ENCODE data around the gene INPP4A.

Gene INPP4A

DNA sequence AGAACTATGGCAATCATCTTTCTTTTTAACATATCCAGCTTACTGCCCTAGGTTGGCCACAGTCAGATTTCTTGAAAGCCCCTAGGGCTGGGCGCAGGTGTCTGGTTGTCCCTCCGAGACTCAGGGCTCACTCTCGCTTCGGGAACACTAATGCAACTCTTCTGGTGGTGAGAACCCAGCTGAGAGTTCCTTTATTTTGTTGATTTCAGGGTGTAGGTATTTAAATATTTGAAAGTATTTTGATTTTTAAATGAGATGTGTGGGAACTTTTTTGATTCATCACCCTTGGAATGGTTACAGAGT is 40.7 kb downstream of the INPP4A start:
- Mint-ChIP-seq H3K4me3 (peak overlapping the region; percentile 8), H3K36me3 (ENCODE audit: low read depth) (no peaks in the 10 kb centered on the region), H3K27ac (peak overlapping the region; percentile 71), H3K27me3 (no peaks in the 10 kb centered on the region), H3K9me3 (no peaks in the 10 kb centered on the region), H3K4me1 (ENCODE audit: low read depth) (peaks cover 98% of the 10 kb centered on the region)

DNA sequence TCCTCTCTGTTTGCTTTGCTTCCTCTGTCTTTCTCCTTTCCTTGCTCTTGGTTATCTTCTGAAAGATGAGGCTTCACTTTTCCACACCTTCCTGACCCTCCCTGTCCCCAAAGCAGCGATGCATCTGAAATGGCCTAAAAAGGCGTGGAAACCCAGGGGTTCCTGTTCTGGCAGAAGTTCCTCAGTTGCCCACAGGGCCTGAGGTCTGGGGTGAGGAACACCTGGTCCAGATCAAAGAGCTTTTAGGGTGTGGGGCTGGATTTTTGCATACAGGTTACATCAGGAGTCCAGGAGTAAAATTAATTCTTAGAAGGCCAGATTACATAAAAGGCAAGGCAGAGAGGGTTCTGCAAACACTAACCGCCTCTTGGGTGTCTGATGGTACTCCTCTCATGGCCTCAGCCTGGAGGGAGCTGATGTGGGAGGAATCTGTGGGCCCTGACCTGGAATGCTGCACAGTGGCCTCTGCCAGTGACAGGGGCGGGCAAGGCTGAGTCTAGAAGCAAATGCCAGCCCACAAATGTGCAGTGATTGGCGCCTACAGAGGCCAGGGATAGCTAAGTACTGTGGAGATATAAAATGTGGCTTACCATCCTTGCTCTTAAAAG is 41.8 kb downstream of the INPP4A start:
- Mint-ChIP-seq H3K36me3 (ENCODE audit: low read depth) (no peaks in the 10 kb centered on the region), H3K9me3 (no peaks in the 10 kb centered on the region), H3K4me1 (ENCODE audit: low read depth) (peaks cover 89% of the 10 kb centered on the region), H3K27me3 (no peaks in the 10 kb centered on the region), H3K27ac (peak overlapping the region; percentile 27), H3K4me3 (no peak overlapping the region)

DNA sequence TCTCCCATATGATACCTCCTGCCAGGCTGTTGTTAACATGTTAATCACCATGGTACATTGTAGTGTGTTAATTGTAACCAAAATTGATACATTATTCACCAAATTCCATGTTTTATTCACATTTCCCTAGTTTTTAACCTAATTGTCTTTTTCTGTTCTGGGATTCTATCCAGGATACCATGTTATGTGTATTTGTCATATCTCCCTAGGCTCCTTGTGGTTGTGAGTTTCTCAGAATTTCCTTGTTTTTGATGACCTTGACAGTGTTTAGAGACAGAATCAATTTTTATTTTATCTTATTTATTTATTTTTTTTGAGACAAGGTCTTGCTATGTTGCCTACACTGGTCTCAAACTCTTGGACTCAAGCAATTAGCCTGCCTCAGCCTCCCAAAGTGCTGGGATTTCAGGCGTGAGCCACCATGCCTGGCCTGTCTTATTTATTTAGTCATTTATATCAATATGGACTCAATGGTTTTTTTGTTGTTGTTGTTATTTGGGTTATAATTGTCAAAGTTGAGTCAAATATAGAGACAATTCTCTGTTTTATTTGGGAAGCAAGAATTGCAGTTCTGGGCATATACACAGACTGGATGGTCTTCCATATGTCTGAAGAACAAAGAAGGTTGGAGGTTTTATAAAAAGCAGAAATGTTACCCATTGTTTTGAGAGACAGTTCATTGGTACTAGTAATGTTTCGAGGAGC is 42.6 kb downstream of the INPP4A start:
- Mint-ChIP-seq H3K27ac (no peak overlapping the region), H3K4me1 (ENCODE audit: low read depth) (peaks cover 90% of the 10 kb centered on the region), H3K36me3 (ENCODE audit: low read depth) (peaks cover 3% of the 10 kb centered on the region), H3K4me3 (no peak overlapping the region), H3K9me3 (no peaks in the 10 kb centered on the region), H3K27me3 (no peaks in the 10 kb centered on the region)

DNA sequence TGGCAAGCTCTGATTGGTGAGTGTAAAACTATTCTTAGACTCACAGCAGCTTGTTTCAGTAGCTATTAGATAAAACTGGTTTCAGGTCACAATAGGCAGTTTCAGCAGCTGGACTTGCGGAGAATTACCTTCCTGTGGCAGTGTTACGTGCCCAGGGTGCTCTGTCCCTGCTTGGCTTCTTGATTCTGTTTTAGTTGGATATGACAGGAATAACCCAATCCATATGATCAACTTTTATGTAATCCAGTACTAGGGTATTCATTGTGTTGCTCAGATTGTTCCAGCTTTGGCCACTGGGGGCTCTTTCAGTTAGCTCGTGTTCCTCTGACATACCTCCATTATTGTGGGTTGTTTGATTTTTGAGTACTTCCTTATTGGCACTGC is 43.1 kb downstream of the INPP4A start:
- Mint-ChIP-seq H3K27ac (no peak overlapping the region), H3K9me3 (no peaks in the 10 kb centered on the region), H3K4me1 (ENCODE audit: low read depth) (peaks cover 90% of the 10 kb centered on the region), H3K36me3 (ENCODE audit: low read depth) (peaks cover 7% of the 10 kb centered on the region), H3K27me3 (no peaks in the 10 kb centered on the region), H3K4me3 (no peak overlapping the region)

DNA sequence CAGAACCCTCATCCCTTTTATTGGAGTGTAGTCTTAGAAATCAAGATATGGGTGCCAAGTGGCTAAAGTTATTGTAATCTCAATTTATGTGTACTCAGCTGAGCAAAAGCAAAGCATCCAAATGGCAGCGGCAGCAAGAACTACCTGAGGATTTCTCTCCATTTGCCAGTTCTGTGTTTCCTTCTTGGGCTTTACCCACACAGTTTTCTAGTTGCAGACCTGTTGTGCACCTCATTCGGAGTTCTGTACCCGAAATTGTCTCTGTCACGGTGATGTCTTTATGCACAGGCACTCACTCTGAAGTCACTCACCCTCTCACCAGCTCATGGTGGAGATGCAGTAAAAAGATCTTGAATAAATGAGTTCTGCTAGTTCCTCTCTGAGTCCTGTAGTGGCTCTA is 43.6 kb downstream of the INPP4A start:
- Mint-ChIP-seq H3K36me3 (ENCODE audit: low read depth) (peaks cover 7% of the 10 kb centered on the region), H3K27me3 (no peaks in the 10 kb centered on the region), H3K27ac (no peak overlapping the region), H3K9me3 (no peaks in the 10 kb centered on the region), H3K4me1 (ENCODE audit: low read depth) (peaks cover 90% of the 10 kb centered on the region), H3K4me3 (no peak overlapping the region)

DNA sequence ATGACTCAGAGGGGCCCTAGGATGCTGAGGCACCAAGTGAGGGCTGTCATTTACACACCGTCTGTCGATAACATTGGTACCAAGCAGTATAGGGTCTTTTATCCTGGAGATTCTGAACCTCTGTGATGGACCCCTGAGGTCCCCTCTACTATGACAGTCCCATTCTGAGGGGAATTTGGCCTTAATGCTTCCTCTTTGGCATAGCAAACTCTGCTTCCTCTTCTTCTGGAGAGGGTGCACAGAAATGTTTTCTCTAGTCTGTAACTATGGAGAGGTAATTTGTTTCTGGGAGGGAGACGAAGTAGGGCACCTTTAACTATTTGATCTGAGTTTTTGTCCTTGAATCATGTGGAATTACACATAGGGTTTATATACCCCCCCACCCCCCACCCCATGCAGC is 44.8 kb downstream of the INPP4A start:
- peaks cover 10% of the 10 kb centered on the region for H3K36me3 Mint-ChIP-seq (ENCODE audit: low read depth)
- no peaks in the 10 kb centered on the region for H3K9me3 Mint-ChIP-seq
- H3K4me1 Mint-ChIP-seq (ENCODE audit: low read depth): peaks cover 77% of the 10 kb centered on the region
- no peaks in the 10 kb centered on the region for H3K27me3 Mint-ChIP-seq
- H3K27ac Mint-ChIP-seq: peak overlapping the region; percentile 6
- H3K4me3 Mint-ChIP-seq: no peak overlapping the region

DNA sequence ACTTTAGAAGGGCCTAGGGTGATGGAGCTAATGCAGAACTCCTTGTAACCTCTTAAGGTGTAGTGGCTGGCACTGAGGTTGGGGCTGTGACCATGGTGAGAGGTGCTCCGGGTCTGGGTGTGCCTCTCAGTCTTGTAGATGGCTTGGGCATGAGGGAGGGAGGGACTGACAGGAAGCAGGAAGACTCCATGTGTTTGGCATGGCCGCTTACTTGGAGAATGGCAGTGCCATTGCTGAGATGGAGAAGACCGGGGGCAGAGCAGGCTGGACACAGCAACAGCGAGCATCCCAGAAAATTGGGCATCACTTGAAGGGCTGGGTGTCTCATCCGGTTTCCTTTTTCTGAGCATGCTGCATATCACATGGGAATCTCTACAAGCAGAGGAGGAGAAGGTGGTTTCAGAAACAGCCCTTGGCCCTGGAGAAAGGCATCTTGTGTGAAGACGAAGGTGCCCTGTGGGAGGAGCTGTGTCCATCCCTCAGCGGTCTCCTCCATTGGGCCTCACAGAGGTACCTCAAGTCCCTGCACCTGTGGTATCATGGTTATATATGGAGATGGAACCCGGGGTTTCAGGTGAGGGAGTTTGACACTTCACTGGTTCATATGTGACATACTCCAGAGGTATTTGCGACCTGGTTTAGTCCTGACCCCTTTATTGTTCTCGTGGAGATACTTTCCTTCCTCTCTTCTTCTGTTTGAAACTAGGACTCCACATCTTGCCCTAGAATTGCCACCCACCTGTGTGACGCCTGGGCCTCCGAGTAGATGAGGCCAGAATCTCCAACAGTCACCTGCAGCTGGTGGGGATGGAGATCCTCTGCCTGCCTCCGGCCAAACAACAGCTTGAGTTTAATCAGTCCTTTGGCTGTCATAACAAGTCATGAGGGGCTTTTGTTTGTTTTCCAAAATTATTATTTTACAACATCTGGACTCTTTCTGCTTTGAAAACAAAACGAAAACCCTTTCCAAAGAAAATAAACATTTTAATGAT is 45.6 kb downstream of the INPP4A start:
- Mint-ChIP-seq H3K27me3 (no peaks in the 10 kb centered on the region), H3K4me3 (no peak overlapping the region), H3K27ac (peak overlapping the region; percentile 6), H3K4me1 (ENCODE audit: low read depth) (peaks cover 69% of the 10 kb centered on the region), H3K9me3 (no peaks in the 10 kb centered on the region), H3K36me3 (ENCODE audit: low read depth) (peaks cover 16% of the 10 kb centered on the region)

DNA sequence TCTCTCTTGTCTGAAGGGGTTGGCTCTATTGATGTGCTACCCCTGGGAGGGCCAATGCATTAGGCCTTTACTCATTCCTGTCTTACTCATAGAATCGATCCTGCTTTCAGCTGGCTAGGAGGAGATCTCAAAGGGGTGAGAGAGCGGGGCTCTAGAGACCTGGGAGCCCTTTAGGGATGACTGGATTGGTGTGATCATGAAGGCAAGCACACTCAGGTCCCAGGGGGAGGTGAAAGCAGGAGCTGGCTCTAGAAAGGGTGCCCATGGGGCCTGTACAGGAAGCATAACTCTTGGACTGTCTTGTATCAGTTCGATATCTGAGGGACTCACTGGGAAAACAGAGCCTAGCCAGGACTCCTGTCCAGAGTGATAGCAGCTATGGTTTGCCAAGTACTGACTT is 47.8 kb downstream of the INPP4A start:
- H3K4me3 Mint-ChIP-seq: no peak overlapping the region
- H3K27me3 Mint-ChIP-seq: no peaks in the 10 kb centered on the region
- H3K36me3 Mint-ChIP-seq (ENCODE audit: low read depth): peaks cover 34% of the 10 kb centered on the region
- peaks cover 9% of the 10 kb centered on the region for H3K9me3 Mint-ChIP-seq
- no peak overlapping the region for H3K27ac Mint-ChIP-seq
- peaks cover 48% of the 10 kb centered on the region for H3K4me1 Mint-ChIP-seq (ENCODE audit: low read depth)

DNA sequence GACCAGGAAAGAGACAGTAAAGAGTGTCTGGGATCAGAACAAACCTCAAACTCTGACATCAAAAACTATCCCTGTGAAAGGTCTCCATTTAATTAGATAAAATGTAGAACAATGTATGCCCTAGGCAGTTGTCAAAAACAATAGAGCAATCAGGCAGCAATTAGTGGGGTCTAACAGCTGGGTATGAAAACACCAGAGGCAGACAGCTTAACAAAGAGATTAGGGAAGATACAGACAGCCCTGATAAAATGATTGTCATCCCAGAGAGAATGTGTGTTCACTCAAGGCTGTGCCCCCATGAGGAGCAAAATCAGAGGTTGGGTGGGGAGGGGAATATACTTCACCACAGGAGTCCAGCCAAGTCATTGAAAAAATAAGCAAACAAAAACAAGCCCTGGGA is 50.0 kb downstream of the INPP4A start:
- Mint-ChIP-seq H3K27ac (no peak overlapping the region), H3K4me1 (ENCODE audit: low read depth) (peaks cover 39% of the 10 kb centered on the region), H3K9me3 (peaks cover 16% of the 10 kb centered on the region), H3K27me3 (no peaks in the 10 kb centered on the region), H3K36me3 (ENCODE audit: low read depth) (peaks cover 51% of the 10 kb centered on the region), H3K4me3 (no peak overlapping the region)

DNA sequence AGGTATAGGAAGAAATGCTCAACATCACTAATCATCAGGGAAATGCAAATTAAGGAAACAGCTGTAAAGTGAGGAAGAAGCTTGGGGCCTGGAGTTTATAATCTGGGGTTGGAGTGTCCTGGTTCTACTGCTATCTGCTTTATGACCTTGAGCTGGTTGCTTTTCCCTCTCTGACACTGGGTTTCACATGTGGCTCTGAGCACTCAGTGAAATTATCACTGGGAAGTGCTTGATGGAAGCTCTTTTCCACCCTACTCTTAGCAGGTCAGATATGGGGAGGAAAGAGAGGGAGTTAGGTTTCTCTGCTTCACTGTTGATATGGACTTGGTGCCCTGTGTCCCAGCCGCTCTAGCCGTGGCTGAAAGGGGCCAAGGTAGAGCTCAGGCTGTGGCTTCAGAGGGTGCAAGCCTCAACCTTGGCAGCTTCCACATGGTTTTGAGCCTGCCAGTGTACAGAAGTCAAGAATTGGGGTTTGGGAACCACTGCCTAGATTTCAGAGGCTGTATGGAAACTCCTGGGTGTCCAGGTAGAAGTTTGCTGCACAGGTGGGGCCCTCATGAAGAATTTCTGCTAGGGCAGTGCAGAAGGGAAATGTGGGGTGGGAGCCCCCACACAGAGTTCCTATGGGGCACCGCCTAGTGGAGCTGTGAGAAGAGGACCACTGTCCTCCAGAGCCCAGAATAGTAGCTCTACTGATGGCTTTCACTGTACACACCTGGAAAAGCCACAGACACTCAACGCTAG is 52.3 kb downstream of the INPP4A start:
- peaks cover 39% of the 10 kb centered on the region for H3K4me1 Mint-ChIP-seq (ENCODE audit: low read depth)
- H3K9me3 Mint-ChIP-seq: peaks cover 16% of the 10 kb centered on the region
- H3K27ac Mint-ChIP-seq: no peak overlapping the region
- peaks cover 51% of the 10 kb centered on the region for H3K36me3 Mint-ChIP-seq (ENCODE audit: low read depth)
- no peak overlapping the region for H3K4me3 Mint-ChIP-seq
- no peaks in the 10 kb centered on the region for H3K27me3 Mint-ChIP-seq

DNA sequence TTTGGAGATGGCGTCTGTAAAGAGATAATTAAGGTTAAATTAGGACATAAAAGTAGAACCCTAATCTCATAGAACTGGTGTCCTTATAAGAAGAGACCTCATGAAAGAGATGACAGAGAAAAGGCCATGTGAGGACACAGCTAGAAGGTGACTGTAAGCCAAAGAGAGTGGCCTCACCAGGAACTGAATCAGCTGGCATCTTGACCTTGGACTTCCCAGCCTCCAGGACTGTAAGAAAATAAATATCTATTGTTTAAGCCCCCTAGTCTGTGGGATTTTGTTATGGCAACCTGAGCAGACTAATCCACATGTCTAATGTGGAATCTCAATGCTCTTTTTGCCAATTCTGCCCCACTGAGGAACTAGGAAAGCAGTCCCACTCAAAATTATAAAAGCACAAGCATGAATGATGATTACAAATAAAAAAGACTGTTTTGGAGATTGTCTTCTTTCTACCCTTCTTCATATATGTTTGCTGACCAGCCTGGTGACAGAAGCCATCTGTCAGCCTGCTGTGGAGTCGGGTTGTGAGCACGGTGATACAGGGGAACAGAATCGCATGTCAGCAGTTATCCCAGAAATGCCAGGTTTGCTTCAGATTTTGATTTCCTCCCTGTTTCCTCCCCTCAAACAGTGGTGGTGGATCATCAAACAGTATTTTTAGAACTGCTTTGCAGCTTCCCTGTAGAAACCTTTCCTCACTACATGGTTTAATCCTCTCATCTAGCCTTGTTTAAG is 54.2 kb downstream of the INPP4A start:
- peak overlapping the region; percentile 26 for H3K27ac Mint-ChIP-seq
- peaks cover 46% of the 10 kb centered on the region for H3K36me3 Mint-ChIP-seq (ENCODE audit: low read depth)

DNA sequence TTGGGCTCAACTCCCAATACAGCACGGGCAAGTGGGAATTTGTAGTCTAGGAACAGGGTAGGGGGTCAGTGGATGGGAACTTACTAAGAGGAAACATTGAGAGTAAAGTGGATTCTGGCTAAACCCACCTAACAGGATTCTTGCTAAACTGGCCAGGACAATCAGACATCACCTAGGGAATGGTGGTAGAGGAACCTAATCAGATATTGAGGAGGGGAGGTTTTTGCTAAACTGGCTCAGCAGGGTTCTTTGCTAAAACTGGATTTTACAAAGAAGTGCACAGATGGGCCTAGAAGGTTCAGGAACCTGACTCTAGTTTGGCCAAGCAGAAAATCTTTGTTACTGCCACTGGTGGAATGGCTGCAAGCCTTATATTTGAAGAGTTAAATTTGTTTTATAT is 55.9 kb downstream of the INPP4A start:
- Mint-ChIP-seq H3K4me1 (ENCODE audit: low read depth) (peaks cover 60% of the 10 kb centered on the region), H3K27ac (no peak overlapping the region), H3K27me3 (no peaks in the 10 kb centered on the region), H3K9me3 (peaks cover 16% of the 10 kb centered on the region), H3K36me3 (ENCODE audit: low read depth) (peaks cover 40% of the 10 kb centered on the region), H3K4me3 (no peak overlapping the region)

More for the DNA sequence above, 54.2 kb downstream of the INPP4A start:
- Mint-ChIP-seq H3K4me3 (no peak overlapping the region), H3K9me3 (peaks cover 16% of the 10 kb centered on the region), H3K4me1 (ENCODE audit: low read depth) (peaks cover 44% of the 10 kb centered on the region), H3K27me3 (no peaks in the 10 kb centered on the region)

DNA sequence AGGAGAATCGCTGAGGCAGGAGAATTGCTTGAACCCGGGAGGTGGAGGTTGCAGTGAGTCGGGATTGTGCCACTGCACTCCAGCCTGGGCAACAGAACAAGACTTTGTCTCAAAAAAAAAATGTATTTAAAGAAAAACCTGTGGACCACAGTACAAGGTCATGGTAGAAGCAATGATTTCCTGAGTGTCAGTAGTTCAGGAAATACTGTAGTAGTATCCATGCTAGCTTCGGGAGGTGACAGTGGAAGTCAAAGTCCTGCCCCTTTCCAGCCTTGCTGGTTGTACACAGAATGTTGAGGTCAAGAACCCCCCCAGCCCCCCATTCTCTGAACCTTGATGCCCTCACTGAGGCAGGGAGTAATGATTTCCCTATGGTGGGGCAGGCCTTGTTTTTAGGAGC is 56.6 kb downstream of the INPP4A start:
- Mint-ChIP-seq H3K4me3 (no peak overlapping the region), H3K27ac (no peak overlapping the region), H3K9me3 (peaks cover 15% of the 10 kb centered on the region)

DNA sequence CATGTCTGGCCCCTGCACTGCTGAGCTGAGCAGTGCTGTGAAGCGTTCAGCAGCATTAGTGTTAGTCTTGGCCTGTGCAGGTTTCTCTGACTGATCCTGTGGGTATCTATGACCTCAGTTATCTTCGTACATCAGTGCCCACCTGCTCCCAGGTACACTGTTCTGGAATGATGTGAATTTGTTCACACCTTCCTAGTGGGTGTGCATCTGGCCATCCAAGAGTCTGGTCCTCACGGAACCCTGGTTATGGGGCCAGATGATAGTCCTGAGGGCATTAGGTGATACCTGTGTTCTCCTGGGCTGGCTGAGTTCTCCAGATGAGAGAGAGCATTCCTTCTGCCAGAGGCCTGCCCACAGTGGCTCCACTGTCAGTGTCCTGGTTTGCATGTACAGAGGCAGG is 57.2 kb downstream of the INPP4A start:
- H3K4me3 Mint-ChIP-seq: no peak overlapping the region
- H3K4me1 Mint-ChIP-seq (ENCODE audit: low read depth): peaks cover 73% of the 10 kb centered on the region
- peaks cover 9% of the 10 kb centered on the region for H3K9me3 Mint-ChIP-seq
- H3K36me3 Mint-ChIP-seq (ENCODE audit: low read depth): peaks cover 42% of the 10 kb centered on the region
- H3K27me3 Mint-ChIP-seq: no peaks in the 10 kb centered on the region
- H3K27ac Mint-ChIP-seq: no peak overlapping the region

More for the DNA sequence above, 56.6 kb downstream of the INPP4A start:
- peaks cover 66% of the 10 kb centered on the region for H3K4me1 Mint-ChIP-seq (ENCODE audit: low read depth)
- peaks cover 42% of the 10 kb centered on the region for H3K36me3 Mint-ChIP-seq (ENCODE audit: low read depth)
- H3K27me3 Mint-ChIP-seq: no peaks in the 10 kb centered on the region
